ENCODE results near the gene GAREM1.

GAREM1 gene

GRCh38 chr18:32213693-32214092 is 257.0 kb downstream of the GAREM1 start:
- no peaks in the 10 kb centered on the region for H3K9me3 ChIP-seq (ENCODE audit: control insufficient read depth, insufficient read depth, low read length)
- no peak for DNase-seq (ENCODE audit: low read depth, low spot score)
- no peak overlapping the region for H3K27ac ChIP-seq (ENCODE audit: low read length)
- WGBS (ENCODE audit: insufficient coverage, insufficient read length): no CpG with 5 or more reads among the region's 2 CpGs
- no peak overlapping the region for H3K4me3 ChIP-seq (ENCODE audit: low read length)
- no peaks in the 10 kb centered on the region for H3K4me1 ChIP-seq (ENCODE audit: control insufficient read depth, insufficient read depth, low read length)
- H3K27me3 ChIP-seq (ENCODE audit: control insufficient read depth, insufficient read depth, low read length): no peaks in the 10 kb centered on the region
- no peaks in the 10 kb centered on the region for H3K36me3 ChIP-seq (ENCODE audit: control insufficient read depth, insufficient read depth, low read length)

All from iPS DF 6.9 (cell line).